Mesenchymal stem cell (in vitro differentiated cells and primary cell): ENCODE data around the gene GALNT16.

Experiments used
- DNase-seq: peaks from one replicate; pipeline ENCODE4 v3.0.0-alpha.2; 2013
- H2AFZ ChIP-seq: one replicate; pipeline ENCODE4 v1.6.1; 2013; ENCODE audit warnings: low read depth, mild to moderate bottlenecking, control low read depth, inconsistent platforms, low read length, moderate library complexity
- H2AK5ac ChIP-seq: 2 replicates; pipeline ENCODE4 v1.6.1; 2013; ENCODE audit warnings: low read length, moderate library complexity, mild to moderate bottlenecking, inconsistent platforms; ENCODE audit not compliant: severe bottlenecking
- H2BK120ac ChIP-seq: one replicate; pipeline ENCODE4 v1.6.1; 2013; ENCODE audit warnings: low read depth, mild to moderate bottlenecking, inconsistent platforms, low read length, moderate library complexity
- H2BK12ac ChIP-seq, 2 experiments: one replicate each; pipeline ENCODE4 v1.6.1; 2013; ENCODE audit warnings: inconsistent platforms in 2 of 2, low read length in 2 of 2, mild to moderate bottlenecking in 2 of 2, moderate library complexity in 2 of 2, control low read depth in 1 of 2
- H2BK15ac ChIP-seq: one replicate; pipeline ENCODE4 v1.6.1; 2013; ENCODE audit warnings: mild to moderate bottlenecking, low read depth, inconsistent platforms; ENCODE audit not compliant: poor library complexity, severe bottlenecking
- H2BK5ac ChIP-seq: 2 replicates; pipeline ENCODE4 v1.6.1; 2013; ENCODE audit warnings: low read depth, mild to moderate bottlenecking, low read length, control low read depth, inconsistent platforms; ENCODE audit not compliant: poor library complexity, severe bottlenecking
- H3K14ac ChIP-seq, 2 experiments: one replicate each; pipeline ENCODE4 v1.6.1; 2013; ENCODE audit warnings: inconsistent platforms in 2 of 2, low read length in 2 of 2, control low read depth in 1 of 2, mild to moderate bottlenecking in 1 of 2, moderate library complexity in 1 of 2
- H3K18ac ChIP-seq, 2 experiments: one replicate each; pipeline ENCODE4 v1.6.1; 2013; ENCODE audit warnings: inconsistent platforms in 2 of 2, low read length in 2 of 2, control low read depth in 1 of 2, low read depth in 1 of 2, mild to moderate bottlenecking in 1 of 2
- H3K23ac ChIP-seq, 2 experiments: one replicate each; pipeline ENCODE4 v1.6.1; 2013; ENCODE audit warnings: inconsistent platforms in 2 of 2, low read length in 2 of 2, mild to moderate bottlenecking in 2 of 2, moderate library complexity in 2 of 2, control low read depth in 1 of 2
- H3K27ac ChIP-seq: 2 replicates; pipeline ENCODE4 v1.5.1; 2013; ENCODE audit warnings: mild to moderate bottlenecking, moderate library complexity, low read length, control low read depth, inconsistent platforms; ENCODE audit not compliant: poor library complexity, severe bottlenecking
- H3K27me3 ChIP-seq, 2 experiments: 2 replicates each; pipeline versions ENCODE4 v1.6.1 to v1.7.0; 2013; ENCODE audit warnings: low read length in 2 of 2, mild to moderate bottlenecking in 2 of 2, moderate library complexity in 2 of 2, control low read depth in 1 of 2, inconsistent platforms in 1 of 2; ENCODE audit not compliant: control insufficient read depth in 1 of 2, insufficient read depth in 1 of 2
- H3K36me3 ChIP-seq, 2 experiments: 2 replicates each; pipeline versions ENCODE4 v1.6.1 to v1.7.0; 2013; ENCODE audit warnings: low read length in 2 of 2, control low read depth in 1 of 2, inconsistent platforms in 1 of 2, low read depth in 1 of 2, mild to moderate bottlenecking in 1 of 2; ENCODE audit not compliant: insufficient read depth in 2 of 2, control insufficient read depth in 1 of 2
- H3K4ac ChIP-seq, 2 experiments: one replicate each; pipeline ENCODE4 v1.6.1; 2013; ENCODE audit warnings: inconsistent platforms in 2 of 2, low read length in 2 of 2, mild to moderate bottlenecking in 2 of 2, moderate library complexity in 2 of 2, control low read depth in 1 of 2, low read depth in 1 of 2
- H3K4me1 ChIP-seq: 2 replicates; pipeline ENCODE4 v1.6.1; 2013; ENCODE audit warnings: low read depth, low read length, control low read depth; ENCODE audit not compliant: control insufficient read depth, insufficient read depth
- H3K4me2 ChIP-seq: 2 replicates; pipeline ENCODE4 v1.6.1; 2013; ENCODE audit warnings: low read length, mild to moderate bottlenecking, inconsistent platforms; ENCODE audit not compliant: poor library complexity, severe bottlenecking
- H3K4me3 ChIP-seq, 2 experiments: 2 replicates each; pipeline versions ENCODE4 v1.5.1 to v1.7.0; 2013; ENCODE audit warnings: low read length in 2 of 2, mild to moderate bottlenecking in 2 of 2, control low read depth in 1 of 2, low read depth in 1 of 2; ENCODE audit not compliant: insufficient read depth in 1 of 2
- H3K79me1 ChIP-seq: replicated peaks from 2 replicates; pipeline ENCODE4 v1.6.1; 2013; ENCODE audit warnings: mild to moderate bottlenecking, control low read depth, low read length, inconsistent platforms; ENCODE audit not compliant: poor library complexity, severe bottlenecking
- H3K9ac ChIP-seq: 2 replicates; pipeline ENCODE4 v1.7.0; 2013; ENCODE audit warnings: mild to moderate bottlenecking, low read length, moderate library complexity
- H3K9me3 ChIP-seq: 2 replicates; pipeline ENCODE4 v1.7.0; 2013; ENCODE audit warnings: mild to moderate bottlenecking, low read length; ENCODE audit not compliant: control insufficient read depth
- H4K8ac ChIP-seq: one replicate; pipeline ENCODE4 v1.6.1; 2013; ENCODE audit warnings: inconsistent platforms, mild to moderate bottlenecking, low read length, moderate library complexity
- H4K91ac ChIP-seq: one replicate; pipeline ENCODE4 v1.6.1; 2013; ENCODE audit warnings: mild to moderate bottlenecking, low read length, inconsistent platforms
- WGBS: methylation state at CpG from one replicate; pipeline ENCODE4 v1.1.7; 2013; ENCODE audit warnings: mixed read lengths; 5-methylcytosine and 5-hydroxymethylcytosine counted together

The GALNT16 gene

GRCh38 chr14:69354383-69355153 lies 94.6 kb downstream of the GALNT16 start:
- Histone ChIP-seq H3K4me1 (peaks cover 12% of the 10 kb centered on the region), H3K14ac (no peak overlapping the region), H2BK120ac (no peak overlapping the region), H3K18ac (no peak overlapping the region), H3K9me3 (no peaks in the 10 kb centered on the region), H3K4me3 (no peak overlapping the region), H2AFZ (no peak overlapping the region), H2BK15ac (no peak overlapping the region), H3K36me3 (peaks cover 0 to 6% of the 10 kb centered on the region in 2 experiments), H4K8ac (no peak overlapping the region), H4K91ac (peak overlapping the region; percentile 71), H3K9ac (no peak overlapping the region), H2BK5ac (no peak overlapping the region), H2BK12ac (no peak overlapping the region), H3K4ac (no peak overlapping the region), H2AK5ac (no peak overlapping the region), H3K27me3 (peaks cover 0 to 42% of the 10 kb centered on the region in 2 experiments), H3K23ac (no peak overlapping the region), H3K4me2 (no peak overlapping the region), H3K79me1 (no peaks in the 10 kb centered on the region), H3K27ac (no peak overlapping the region)
- peak; percentile 41 for DNase-seq
- 86% methylated on average over 11 of the region's 11 CpGs for WGBS

- DNase-seq: no peak
- H3K4me3 ChIP-seq: peak overlapping the region in 1 of 2 experiments; percentile 35
- no peak overlapping the region for H3K4me2 ChIP-seq
- 95% methylated on average over 6 of the region's 6 CpGs for WGBS
- H4K8ac ChIP-seq: no peak overlapping the region
- H3K23ac ChIP-seq: no peak overlapping the region
- peaks cover 12% of the 10 kb centered on the region for H3K4me1 ChIP-seq
- H3K4ac ChIP-seq: no peak overlapping the region
- peaks cover 0 to 37% of the 10 kb centered on the region in 2 experiments for H3K27me3 ChIP-seq
- H3K79me1 ChIP-seq: no peaks in the 10 kb centered on the region
- H2BK5ac ChIP-seq: no peak overlapping the region
- H3K27ac ChIP-seq: no peak overlapping the region
- H2AFZ ChIP-seq: no peak overlapping the region
- no peaks in the 10 kb centered on the region for H3K9me3 ChIP-seq
- peak overlapping the region; percentile 76 for H3K9ac ChIP-seq
- H3K18ac ChIP-seq: no peak overlapping the region
- H2AK5ac ChIP-seq: no peak overlapping the region
- no peak overlapping the region for H2BK120ac ChIP-seq
- H2BK15ac ChIP-seq: no peak overlapping the region
- H3K14ac ChIP-seq: no peak overlapping the region
- H2BK12ac ChIP-seq: no peak overlapping the region
- H4K91ac ChIP-seq: no peak overlapping the region
- H3K36me3 ChIP-seq: peaks cover 0 to 5% of the 10 kb centered on the region in 2 experiments
These were observed 95.2 kb downstream of the GALNT16 start for GRCh38 chr14:69355154-69355597.

GRCh38 chr14:69355607-69356281 lies 95.8 kb downstream of the GALNT16 start:
- WGBS: 83% methylated on average over 6 of the region's 6 CpGs
- Histone ChIP-seq H3K4me2 (no peak overlapping the region), H3K79me1 (no peaks in the 10 kb centered on the region), H2BK5ac (no peak overlapping the region), H4K8ac (no peak overlapping the region), H3K4me1 (peaks cover 12% of the 10 kb centered on the region), H4K91ac (no peak overlapping the region), H3K36me3 (peaks cover 0 to 5% of the 10 kb centered on the region in 2 experiments), H3K9me3 (no peaks in the 10 kb centered on the region), H2BK15ac (no peak overlapping the region), H2AK5ac (no peak overlapping the region), H3K14ac (no peak overlapping the region), H3K18ac (no peak overlapping the region), H3K4ac (no peak overlapping the region), H3K9ac (peak overlapping the region; percentile 76), H3K27ac (no peak overlapping the region), H2BK120ac (no peak overlapping the region), H2BK12ac (no peak overlapping the region), H3K27me3 (peaks cover 0 to 33% of the 10 kb centered on the region in 2 experiments), H2AFZ (no peak overlapping the region), H3K23ac (no peak overlapping the region), H3K4me3 (peak overlapping the region in 1 of 2 experiments; percentile 35)
- peak; percentile 17 for DNase-seq

GRCh38 chr14:69356903-69357543 lies 97.1 kb downstream of the GALNT16 start:
- DNase-seq: no peak
- no peak overlapping the region for H3K4ac ChIP-seq
- no peak overlapping the region for H3K23ac ChIP-seq
- H3K27ac ChIP-seq: no peak overlapping the region
- no peak overlapping the region for H2BK120ac ChIP-seq
- H3K14ac ChIP-seq: no peak overlapping the region
- no peak overlapping the region for H4K8ac ChIP-seq
- H2BK12ac ChIP-seq: no peak overlapping the region
- H2AFZ ChIP-seq: no peak overlapping the region
- WGBS: 77% methylated on average over 5 of the region's 7 CpGs
- H3K9ac ChIP-seq: no peak overlapping the region
- H3K79me1 ChIP-seq: no peaks in the 10 kb centered on the region
- H2BK15ac ChIP-seq: no peak overlapping the region
- H3K4me2 ChIP-seq: no peak overlapping the region
- no peak overlapping the region for H3K18ac ChIP-seq
- peaks cover 0 to 33% of the 10 kb centered on the region in 2 experiments for H3K27me3 ChIP-seq
- H3K4me3 ChIP-seq: no peak overlapping the region
- H3K9me3 ChIP-seq: no peaks in the 10 kb centered on the region
- H4K91ac ChIP-seq: no peak overlapping the region
- peaks cover 0 to 2% of the 10 kb centered on the region in 2 experiments for H3K36me3 ChIP-seq
- peaks cover 12% of the 10 kb centered on the region for H3K4me1 ChIP-seq
- H2BK5ac ChIP-seq: no peak overlapping the region
- no peak overlapping the region for H2AK5ac ChIP-seq
